ENCODE measurements around the gene HNRNPLL. TPM values are rescaled to one million over a fixed set of nuclear protein-coding genes. Genes with fewer than 3 reads are reported as not detected.
"Not testable (repeated sequence)": the region's sequence is repeated elsewhere in the genome, so short reads cannot be mapped to it uniquely, and the experiment has no call there.

Gene HNRNPLL
- total RNA-seq, 4 donors from 2014 or later: 47.3 to 79.1 (median 68.7) TPM

DNA sequence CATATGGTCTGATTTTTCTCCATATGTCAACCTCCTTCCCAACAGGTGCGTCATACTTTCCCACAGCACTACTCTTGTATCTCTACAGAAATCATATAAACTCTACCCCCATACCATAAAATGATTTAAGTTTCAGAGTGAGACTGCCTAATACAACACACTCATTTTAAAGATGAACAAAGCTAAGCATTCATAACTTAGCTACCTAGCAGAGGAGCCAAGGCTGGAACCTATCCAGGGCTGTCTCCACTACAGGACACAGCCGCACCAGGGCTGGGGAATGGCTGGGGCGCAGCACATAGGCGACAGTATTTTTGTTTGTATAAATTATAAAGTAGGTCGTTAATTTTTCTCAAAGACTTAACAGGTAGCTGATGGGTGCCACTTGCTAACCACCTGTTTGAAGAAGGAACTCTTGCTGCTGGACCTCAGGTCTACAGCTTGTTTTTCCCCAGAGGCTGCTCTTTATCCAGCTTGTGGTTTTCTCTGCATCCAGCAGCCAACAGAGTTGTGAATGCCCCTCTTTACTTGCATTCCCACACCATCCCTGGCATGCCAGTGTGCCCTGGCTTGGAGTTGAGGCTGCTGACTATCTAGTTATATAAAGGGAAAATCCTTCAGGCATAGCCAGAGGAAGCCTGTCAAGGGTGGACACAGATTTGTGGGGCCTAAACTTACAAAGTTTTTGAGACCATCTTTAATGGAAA is 62.0 kb downstream of the HNRNPLL start:
- no peak for ATAC-seq
- no peak for TF ChIP-seq POLR2AphosphoS5 (IDR thresholded peaks at IDR 0.05)
- TF ChIP-seq EP300 (IDR thresholded peaks at IDR 0.05): no peak
- TF ChIP-seq, protein P1, sequence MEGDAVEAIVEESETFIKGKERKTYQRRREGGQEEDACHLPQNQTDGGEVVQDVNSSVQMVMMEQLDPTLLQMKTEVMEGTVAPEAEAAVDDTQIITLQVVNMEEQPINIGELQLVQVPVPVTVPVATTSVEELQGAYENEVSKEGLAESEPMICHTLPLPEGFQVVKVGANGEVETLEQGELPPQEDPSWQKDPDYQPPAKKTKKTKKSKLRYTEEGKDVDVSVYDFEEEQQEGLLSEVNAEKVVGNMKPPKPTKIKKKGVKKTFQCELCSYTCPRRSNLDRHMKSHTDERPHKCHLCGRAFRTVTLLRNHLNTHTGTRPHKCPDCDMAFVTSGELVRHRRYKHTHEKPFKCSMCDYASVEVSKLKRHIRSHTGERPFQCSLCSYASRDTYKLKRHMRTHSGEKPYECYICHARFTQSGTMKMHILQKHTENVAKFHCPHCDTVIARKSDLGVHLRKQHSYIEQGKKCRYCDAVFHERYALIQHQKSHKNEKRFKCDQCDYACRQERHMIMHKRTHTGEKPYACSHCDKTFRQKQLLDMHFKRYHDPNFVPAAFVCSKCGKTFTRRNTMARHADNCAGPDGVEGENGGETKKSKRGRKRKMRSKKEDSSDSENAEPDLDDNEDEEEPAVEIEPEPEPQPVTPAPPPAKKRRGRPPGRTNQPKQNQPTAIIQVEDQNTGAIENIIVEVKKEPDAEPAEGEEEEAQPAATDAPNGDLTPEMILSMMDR (IDR thresholded peaks at IDR 0.05): no peak
- TF ChIP-seq POLR2A (IDR thresholded peaks at IDR 0.05): no peak
- 29 to 38% methylated on average over 5 of the region's 5 CpGs for WGBS, 2 donors (ENCODE audit: low coverage in 1 of 2)
- peak overlapping the region in 1 of 4 donors; percentile 22 for H3K27ac ChIP-seq
- H3K9me3 ChIP-seq: no peaks in the 10 kb centered on the region
- H3K4me1 ChIP-seq: peaks cover 0 to 38% (median 2%) of the 10 kb centered on the region in 3 donors
- H3K27me3 ChIP-seq: no peaks in the 10 kb centered on the region
- no peak overlapping the region for H3K4me3 ChIP-seq
- no peaks in the 10 kb centered on the region for H3K36me3 ChIP-seq

DNA sequence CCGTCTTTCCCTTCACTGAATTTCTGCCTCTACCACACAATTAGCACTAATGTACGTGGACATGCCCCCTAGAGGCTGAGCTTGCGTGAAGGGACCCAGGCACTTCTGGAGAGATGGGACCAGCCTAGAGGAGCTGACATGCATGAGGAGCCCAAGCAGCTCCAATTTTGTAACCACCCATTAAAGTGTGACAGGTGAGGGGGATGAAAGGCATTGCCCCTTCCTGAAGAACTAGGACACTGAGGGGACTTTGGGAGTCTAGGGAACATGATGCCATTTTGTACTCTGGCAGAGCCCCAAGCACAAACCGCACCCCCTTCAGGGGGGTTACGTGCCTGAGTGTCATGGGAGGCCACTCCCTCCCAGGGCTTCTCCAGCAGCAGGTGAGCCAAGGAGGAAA is 63.6 kb downstream of the HNRNPLL start:
- no peak for ATAC-seq
- H3K4me1 ChIP-seq: peaks cover 0 to 54% (median 7%) of the 10 kb centered on the region in 3 donors
- 89% methylated on average over 5 of the region's 5 CpGs; no CpG with 5 or more reads in 1 of the 2 donors for WGBS, 2 donors (ENCODE audit: low coverage in 1 of 2)
- no peak overlapping the region for H3K27ac ChIP-seq
- no peaks in the 10 kb centered on the region for H3K36me3 ChIP-seq
- TF ChIP-seq EP300 (IDR thresholded peaks at IDR 0.05) (no peak), POLR2AphosphoS5 (IDR thresholded peaks at IDR 0.05) (no peak), POLR2A (IDR thresholded peaks at IDR 0.05) (no peak)
- TF ChIP-seq, protein P1 (IDR thresholded peaks at IDR 0.05): no peak
- no peak overlapping the region for H3K4me3 ChIP-seq
- no peaks in the 10 kb centered on the region for H3K27me3 ChIP-seq
- no peaks in the 10 kb centered on the region for H3K9me3 ChIP-seq

DNA sequence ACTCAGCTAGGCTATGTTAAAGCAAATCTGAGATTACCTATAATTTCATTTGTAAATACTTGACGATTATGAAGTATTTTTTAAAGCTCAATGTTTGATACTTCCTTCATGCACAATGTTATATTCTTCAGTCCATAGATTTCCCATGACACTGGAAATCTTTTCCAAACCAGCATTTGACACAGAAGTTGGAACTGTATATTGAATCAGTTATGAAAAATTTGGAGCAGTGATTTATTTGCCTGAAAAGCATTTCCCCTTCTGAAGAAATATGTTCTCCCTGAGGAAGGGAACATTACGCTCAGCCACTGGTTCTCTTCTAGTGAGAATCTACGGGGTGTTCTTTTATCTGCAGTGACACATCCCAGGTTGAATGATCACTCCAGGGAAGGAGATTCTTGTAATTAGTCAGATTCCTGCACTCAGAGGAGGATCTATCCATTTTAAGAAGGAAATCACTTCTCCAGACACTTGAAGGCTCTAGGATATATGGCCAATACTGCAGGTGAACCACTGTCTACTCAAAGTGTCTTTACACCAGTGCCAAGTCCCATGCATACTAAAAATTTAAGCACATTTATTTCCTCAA is 64.7 kb downstream of the HNRNPLL start:
- Histone ChIP-seq H3K4me1 (peaks cover 0 to 64% (median 7%) of the 10 kb centered on the region in 3 donors), H3K9me3 (no peaks in the 10 kb centered on the region), H3K27me3 (no peaks in the 10 kb centered on the region), H3K27ac (no peak overlapping the region), H3K36me3 (no peaks in the 10 kb centered on the region), H3K4me3 (no peak overlapping the region)
- no peak for ATAC-seq
- TF ChIP-seq, protein P1 (IDR thresholded peaks at IDR 0.05): no peak
- TF ChIP-seq EP300 (IDR thresholded peaks at IDR 0.05) (no peak), POLR2A (IDR thresholded peaks at IDR 0.05) (no peak), POLR2AphosphoS5 (IDR thresholded peaks at IDR 0.05) (no peak)
- 75 to 82% methylated on average over 3 of the region's 3 CpGs for WGBS, 2 donors (ENCODE audit: low coverage in 1 of 2)

DNA sequence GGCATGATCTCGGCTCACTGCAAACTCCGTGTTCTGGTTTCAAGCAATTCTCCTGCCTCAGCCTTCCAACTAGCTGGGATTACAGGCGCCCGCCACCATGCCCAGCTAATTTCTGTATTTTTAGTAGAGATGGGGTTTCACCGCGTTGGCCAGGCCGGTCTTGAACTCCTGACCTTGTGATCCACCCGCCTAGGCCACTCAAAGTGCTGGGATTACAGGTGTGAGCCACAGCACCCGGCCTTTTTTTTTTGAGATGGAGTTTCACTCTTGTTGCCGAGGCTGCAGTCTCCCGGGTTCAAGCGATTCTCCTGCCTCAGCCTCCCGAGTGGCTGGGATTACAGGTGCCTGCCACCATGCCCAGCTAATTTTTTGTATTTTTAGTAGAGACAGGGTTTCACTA is 65.4 kb downstream of the HNRNPLL start:
- 97 to 98% methylated on average over 7 to 12 of the region's 13 CpGs for WGBS, 2 donors (ENCODE audit: low coverage in 1 of 2)
- not testable (repeated sequence) for H3K4me3 ChIP-seq, H3K9me3 ChIP-seq, H3K36me3 ChIP-seq, ATAC-seq, H3K27me3 ChIP-seq, H3K27ac ChIP-seq
- H3K4me1 ChIP-seq: peaks cover 0 to 58% (median 7%) of the 10 kb centered on the region in 3 donors

DNA sequence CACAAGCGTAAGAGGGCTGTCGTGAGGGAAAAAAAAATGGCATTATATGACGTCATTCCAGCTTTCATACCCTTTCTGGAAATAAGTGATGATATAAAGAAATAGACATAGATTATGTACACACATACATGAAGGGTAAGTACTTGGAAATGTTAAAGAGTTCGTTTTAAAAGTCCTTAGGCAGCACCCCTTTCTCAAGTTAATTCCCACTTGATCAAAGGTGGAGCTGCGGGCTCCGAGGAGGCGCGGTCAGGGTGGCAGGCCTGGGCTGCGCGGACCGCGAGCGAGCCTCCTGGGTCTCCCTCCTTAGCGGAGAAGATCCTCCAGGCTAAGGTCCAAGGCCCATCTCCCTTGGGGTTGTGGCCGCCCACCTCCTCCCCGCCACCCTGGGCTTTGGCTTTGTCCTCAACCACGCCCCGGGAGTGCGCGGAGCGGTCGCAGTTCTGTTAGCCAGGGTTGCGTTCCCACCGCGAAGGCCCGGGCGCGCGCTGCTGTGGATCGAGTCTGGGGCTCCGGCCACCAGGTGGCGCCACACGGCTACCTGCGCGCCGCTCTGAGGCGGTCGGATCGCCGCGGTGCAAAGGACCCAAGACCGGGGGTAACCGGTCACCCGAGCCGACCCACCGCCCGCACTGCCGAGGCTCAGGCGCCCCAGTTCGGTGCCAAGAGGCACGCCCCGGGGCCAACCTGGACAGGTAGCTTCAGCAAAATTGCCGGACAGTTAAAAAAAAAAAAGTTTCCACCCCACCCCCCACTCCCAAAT is 66.8 kb downstream of the HNRNPLL start:
- no peaks in the 10 kb centered on the region for H3K27me3 ChIP-seq
- peak; percentile 92 for ATAC-seq
- H3K27ac ChIP-seq: peak overlapping the region in 3 of 4 donors; percentile 80 to 85 (median 82)
- no peak for TF ChIP-seq POLR2A (IDR thresholded peaks at IDR 0.05)
- TF ChIP-seq, protein P1 (IDR thresholded peaks at IDR 0.05): peak; percentile 91 to 95 (median 93)
- TF ChIP-seq EP300 (IDR thresholded peaks at IDR 0.05): peak; percentile 31
- peak; percentile 43 for TF ChIP-seq POLR2AphosphoS5 (IDR thresholded peaks at IDR 0.05)
- no peaks in the 10 kb centered on the region for H3K9me3 ChIP-seq
- peak overlapping the region; percentile 18 to 55 for H3K4me3 ChIP-seq
- peaks cover 0 to 44% (median 7%) of the 10 kb centered on the region in 3 donors for H3K4me1 ChIP-seq
- no peaks in the 10 kb centered on the region for H3K36me3 ChIP-seq
- WGBS, 2 donors (ENCODE audit: low coverage in 1 of 2): 2 to 6% methylated on average over 7 to 14 of the region's 53 CpGs

All from gastroesophageal sphincter (tissue), 4 donors.